Measurements from ENCODE around the gene CTNND2. TPM values are rescaled to one million over a fixed set of nuclear protein-coding genes. Genes with fewer than 3 reads are reported as not detected.

Gene CTNND2
- polyA plus RNA-seq (2013, experiment 1 of 2; ENCODE audit: insufficient read length): 10.5 TPM
- 8.5 TPM for polyA plus RNA-seq (2013, experiment 2 of 2; ENCODE audit: insufficient read length)

- DNase-seq: peak; percentile 55
Observed at GRCh38 chr5:11904265-11904906, at the start of gene CTNND2. Gene CTNND2 (minus strand): TSS chr5:11904446. CDS start chr5:11903853, 593 bp downstream.

- no peak for DNase-seq
Observed at GRCh38 chr5:11946317-11946716, 42.1 kb upstream of the CTNND2 start.

GRCh38 chr5:11941566-11941965, 37.3 kb upstream of the CTNND2 start:
- no peak for DNase-seq

GRCh38 chr5:11931638-11932037, 27.4 kb upstream of the CTNND2 start:
- DNase-seq: no peak

- no peak for DNase-seq
Observed at GRCh38 chr5:11928909-11929308, 24.7 kb upstream of the CTNND2 start.

- DNase-seq: no peak
Observed at GRCh38 chr5:11925701-11926100, 21.5 kb upstream of the CTNND2 start.

GRCh38 chr5:11922394-11922793, 18.1 kb upstream of the CTNND2 start:
- DNase-seq: no peak

GRCh38 chr5:11918463-11919045, 14.3 kb upstream of the CTNND2 start:
- DNase-seq: no peak

GRCh38 chr5:11909471-11909870, 5.2 kb upstream of the CTNND2 start:
- peak; percentile 3 for DNase-seq

- DNase-seq: no peak
Observed at GRCh38 chr5:11906497-11906896, 2.3 kb upstream of the CTNND2 start.

- DNase-seq: no peak
Observed at GRCh38 chr5:11905206-11905605, 960 bp upstream of the CTNND2 start.

GRCh38 chr5:11903614-11904264, 507 bp downstream of the CTNND2 start:
- DNase-seq: peak; percentile 35

GRCh38 chr5:11903121-11903613, 1.1 kb downstream of the CTNND2 start:
- peak; percentile 3 for DNase-seq

- no peak for DNase-seq
Observed at GRCh38 chr5:11902201-11902619, 2.0 kb downstream of the CTNND2 start.

GRCh38 chr5:11898787-11899186, 5.5 kb downstream of the CTNND2 start:
- no peak for DNase-seq

GRCh38 chr5:11897781-11898180, 6.5 kb downstream of the CTNND2 start:
- DNase-seq: no peak

- no peak for DNase-seq
Observed at GRCh38 chr5:11894992-11895391, 9.3 kb downstream of the CTNND2 start.

- DNase-seq: no peak
Observed at GRCh38 chr5:11892832-11893231, 11.4 kb downstream of the CTNND2 start.

GRCh38 chr5:11890777-11891176, 13.5 kb downstream of the CTNND2 start:
- no peak for DNase-seq

- DNase-seq: no peak
Observed at GRCh38 chr5:11888221-11888620, 16.0 kb downstream of the CTNND2 start.

- DNase-seq: no peak
Observed at GRCh38 chr5:11878814-11879213, 25.4 kb downstream of the CTNND2 start.

GRCh38 chr5:11873587-11873986, 30.7 kb downstream of the CTNND2 start:
- DNase-seq: no peak

- no peak for DNase-seq
Observed at GRCh38 chr5:11869203-11869602, 35.0 kb downstream of the CTNND2 start.

GRCh38 chr5:11863911-11864310, 40.3 kb downstream of the CTNND2 start:
- no peak for DNase-seq

Data from fibroblast of skin of back (primary cell).